Measurements from ENCODE around the gene KLK5.

GRCh38 chr19:50998061-50998460 is 45.2 kb upstream of the KLK5 start:
- TF ChIP-seq, protein P1, sequence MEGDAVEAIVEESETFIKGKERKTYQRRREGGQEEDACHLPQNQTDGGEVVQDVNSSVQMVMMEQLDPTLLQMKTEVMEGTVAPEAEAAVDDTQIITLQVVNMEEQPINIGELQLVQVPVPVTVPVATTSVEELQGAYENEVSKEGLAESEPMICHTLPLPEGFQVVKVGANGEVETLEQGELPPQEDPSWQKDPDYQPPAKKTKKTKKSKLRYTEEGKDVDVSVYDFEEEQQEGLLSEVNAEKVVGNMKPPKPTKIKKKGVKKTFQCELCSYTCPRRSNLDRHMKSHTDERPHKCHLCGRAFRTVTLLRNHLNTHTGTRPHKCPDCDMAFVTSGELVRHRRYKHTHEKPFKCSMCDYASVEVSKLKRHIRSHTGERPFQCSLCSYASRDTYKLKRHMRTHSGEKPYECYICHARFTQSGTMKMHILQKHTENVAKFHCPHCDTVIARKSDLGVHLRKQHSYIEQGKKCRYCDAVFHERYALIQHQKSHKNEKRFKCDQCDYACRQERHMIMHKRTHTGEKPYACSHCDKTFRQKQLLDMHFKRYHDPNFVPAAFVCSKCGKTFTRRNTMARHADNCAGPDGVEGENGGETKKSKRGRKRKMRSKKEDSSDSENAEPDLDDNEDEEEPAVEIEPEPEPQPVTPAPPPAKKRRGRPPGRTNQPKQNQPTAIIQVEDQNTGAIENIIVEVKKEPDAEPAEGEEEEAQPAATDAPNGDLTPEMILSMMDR (IDR thresholded peaks at IDR 0.05): no peak
- no peak for TF ChIP-seq POLR2A (IDR thresholded peaks at IDR 0.05)
